Endothelial cell of umbilical vein (primary cell): Measurements from ENCODE around the gene CYB5D1. TPM values are rescaled to one million over a fixed set of nuclear protein-coding genes. Genes with fewer than 3 reads are reported as not detected.

ENCODE experiments used
- BruUV-seq: library from RNA; stranded (reverse); fragments of 400-500 nt; replicated peaks from 2 replicates; lab custom pipeline; 2021; lab: Mats Ljungman, UMichigan
- CTCF ChIA-PET: fragments of 300-600, 350-600 bp; sonication (Branson Sonifier 250); formaldehyde crosslinking; loops from one replicate; lab custom pipeline; 2021; ENCODE audit warnings: antibody characterized with exemption, inconsistent platforms; lab: Charles Lee
- POLR2A ChIA-PET: fragments of 300-600, 350-600 bp; sonication (Branson Sonifier 250); formaldehyde crosslinking; loops from one replicate; lab custom pipeline; 2021; ENCODE audit warnings: antibody characterized with exemption, inconsistent platforms; lab: Charles Lee
- DNase-seq: peaks from one replicate; pipeline ENCODE4 v3.0.0-alpha.2; 2011; ENCODE audit warnings: low read depth, low spot score
- FAIRE-seq: peaks from 2 replicates; lab custom pipeline; 2011; peaks lifted over from hg19 to GRCh38; lab: Jason Lieb, UNC
- H2AFZ ChIP-seq: 2 replicates; pipeline ENCODE4 v1.6.0; 2012; ENCODE audit warnings: low read depth, low read length, control low read depth, inconsistent platforms
- H3K27ac ChIP-seq: 2 replicates; pipeline ENCODE4 v1.5.1; 2011; ENCODE audit warnings: low read depth, mild to moderate bottlenecking, control low read depth, low read length, moderate library complexity; ENCODE audit not compliant: insufficient read depth
- H3K27me3 ChIP-seq, 2 experiments: 2 replicates each; pipeline versions ENCODE4 v1.6.0 to v1.6.1; 2011; ENCODE audit warnings: low read length in 2 of 2, mixed read lengths in 1 of 2; ENCODE audit not compliant: control insufficient read depth in 2 of 2, insufficient read depth in 2 of 2
- H3K36me3 ChIP-seq, 2 experiments: 2 replicates in 1 of 2; 3 replicates in 1 of 2; pipeline ENCODE4 v1.5.1; 2011; ENCODE audit warnings: low read length in 2 of 2, mild to moderate bottlenecking in 1 of 2, moderate library complexity in 1 of 2; ENCODE audit not compliant: control insufficient read depth in 2 of 2, insufficient read depth in 2 of 2; ENCODE audit errors: extremely low read depth in 1 of 2
- H3K4me1 ChIP-seq: 3 replicates; pipeline ENCODE4 v1.5.1; 2011; ENCODE audit warnings: mild to moderate bottlenecking, low read length; ENCODE audit not compliant: control insufficient read depth, insufficient read depth; ENCODE audit errors: extremely low read depth
- H3K4me2 ChIP-seq: 2 replicates; pipeline ENCODE4 v1.6.1; 2011; ENCODE audit warnings: low read length, control low read depth, mixed read lengths; ENCODE audit not compliant: insufficient read depth
- H3K4me3 ChIP-seq, 3 experiments: fragments of 200-600 bp in 1 of 3; sonication (generic), shearing (Covaris generic) in 1 of 3; replicated peaks in 1 of 3; 2 replicates each; pipeline ENCODE4 v1.5.1; 2011 to 2016; ENCODE audit warnings: control low read depth in 3 of 3, low read length in 3 of 3, mild to moderate bottlenecking in 2 of 3, inconsistent platforms in 1 of 3, low read depth in 1 of 3, moderate library complexity in 1 of 3; ENCODE audit not compliant: insufficient read depth in 1 of 3
- H3K79me2 ChIP-seq: 2 replicates; pipeline ENCODE4 v1.6.0; 2012; ENCODE audit warnings: low read length, inconsistent platforms; ENCODE audit not compliant: control insufficient read depth, insufficient read depth
- H3K9ac ChIP-seq: replicated peaks from 2 replicates; pipeline ENCODE3; 2011; ENCODE audit warnings: low read length, control low read depth; ENCODE audit not compliant: insufficient read depth; ENCODE audit errors: extremely low read depth
- H3K9me1 ChIP-seq: replicated peaks from 3 replicates; pipeline ENCODE4 v1.6.0; 2011; ENCODE audit warnings: mild to moderate bottlenecking, low read length; ENCODE audit not compliant: control insufficient read depth, insufficient read depth; ENCODE audit errors: extremely low read depth
- H3K9me3 ChIP-seq: replicated peaks from 2 replicates; pipeline ENCODE4 v1.5.1; 2012; ENCODE audit warnings: low read length, inconsistent platforms; ENCODE audit not compliant: control insufficient read depth, insufficient read depth
- H4K20me1 ChIP-seq: replicated peaks from 2 replicates; pipeline ENCODE3; 2011; ENCODE audit warnings: mild to moderate bottlenecking, low read length; ENCODE audit not compliant: control insufficient read depth, insufficient read depth; ENCODE audit errors: extremely low read depth
- CTCF ChIP-seq, 2 donors: IDR thresholded peaks; 1 replicate in 1 of 2; 2 replicates in 1 of 2; pipeline ENCODE4 v1.5.1; 2011; ENCODE audit warnings: low read length in 2 of 2, mild to moderate bottlenecking in 2 of 2, moderate library complexity in 2 of 2, control low read depth in 1 of 2, inconsistent platforms in 1 of 2, low read depth in 1 of 2; ENCODE audit not compliant: insufficient read depth in 1 of 2; ENCODE audit errors: extremely low read depth in 1 of 2
- EZH2 ChIP-seq: IDR thresholded peaks from 2 replicates; pipeline ENCODE4 v1.6.1; 2012; ENCODE audit warnings: borderline replicate concordance, low read depth, mild to moderate bottlenecking, moderate library complexity, low read length, inconsistent platforms; ENCODE audit not compliant: severe bottlenecking
- FOS ChIP-seq: IDR thresholded peaks from 2 replicates; pipeline ENCODE4 v1.6.1; 2011; ENCODE audit warnings: mild to moderate bottlenecking, low read length, moderate library complexity, borderline replicate concordance; ENCODE audit not compliant: insufficient read depth
- GATA2 ChIP-seq: IDR thresholded peaks from 2 replicates; pipeline ENCODE4 v1.7.0; 2011; ENCODE audit warnings: low read depth, mild to moderate bottlenecking, moderate library complexity, mixed read lengths, low read length; ENCODE audit not compliant: insufficient read length, insufficient read depth
- JUN ChIP-seq: IDR thresholded peaks from 2 replicates; pipeline ENCODE4 v1.6.1; 2011; ENCODE audit warnings: borderline replicate concordance, low read depth; ENCODE audit not compliant: insufficient read length, insufficient read depth
- MAX ChIP-seq: IDR thresholded peaks from 2 replicates; pipeline ENCODE4 v1.6.1; 2011; ENCODE audit not compliant: insufficient read depth, insufficient read length
- MYC ChIP-seq: IDR thresholded peaks from one replicate; pipeline ENCODE4 v1.6.1; 2011; ENCODE audit warnings: mild to moderate bottlenecking, low read depth, low read length
- POLR2A ChIP-seq: IDR thresholded peaks from 2 replicates; pipeline ENCODE4 v1.6.1; 2012; ENCODE audit warnings: low read depth, mild to moderate bottlenecking, control low read depth, low read length
- POLR2AphosphoS5 ChIP-seq: IDR thresholded peaks from 2 replicates; pipeline ENCODE4 v1.6.1; 2012; ENCODE audit warnings: low read depth, mild to moderate bottlenecking, control low read depth, low read length, moderate library complexity; ENCODE audit not compliant: insufficient read depth
- dilution Hi-C: fragments of 300-500 bp; cut with MboI; formaldehyde crosslinking; loops from one replicate; pipeline ENCODE4 v1.15.0; 2019; ENCODE audit warnings: low sequenced_read_pairs; ENCODE audit not compliant: extremely low pct_ligation_motif_present
- intact Hi-C: fragments of 100-400 bp; cut with micrococcal nuclease; formaldehyde crosslinking; loops from one replicate; pipeline ENCODE4 v1.10.0; 2022
- polyA plus RNA-seq, 4 experiments: library from polyadenylated mRNA; depleted of rRNA in 3 of 4; stranded (reverse) in 3 of 4; unstranded in 1 of 4; fragments of >200 nt; gene quantifications; 2 replicates each; pipeline versions ENCODE4 v1.2.1 to v1.2.3, GENCODE V29; 2011 to 2012; ENCODE audit warnings: missing spikeins in 1 of 4
- total RNA-seq: library from RNA; stranded (reverse); gene quantifications from 2 replicates; pipeline ENCODE4 v1.2.3, GENCODE V29; 2021

The CYB5D1 gene
- total and polyA plus RNA-seq, 2 donors (not counting 3 experiments of a cell fraction or from before 2014, with no cell fraction given): 9.4 to 18.1 TPM

- Histone ChIP-seq H3K4me2 (no peak overlapping the region), H3K36me3 (peaks cover 6 to 46% of the 10 kb centered on the region in 2 experiments), H3K79me2 (peaks cover 6% of the 10 kb centered on the region), H2AFZ (no peak overlapping the region), H3K4me3 (no peak overlapping the region), H3K27me3 (no peaks in the 10 kb centered on the region), H3K9me1 (no peaks in the 10 kb centered on the region), H3K9ac (no peak overlapping the region), H3K27ac (no peak overlapping the region), H4K20me1 (no peaks in the 10 kb centered on the region), H3K4me1 (peaks cover 7% of the 10 kb centered on the region), H3K9me3 (no peaks in the 10 kb centered on the region)
- ChIA-PET CTCF (interaction anchor here (0.7 to 1.8 kb wide), 3 partner anchors 15 to 140 kb away, joined by 3 to 17 read pairs (median 5); no protein-coding TSS in a partner anchor), POLR2A (no interaction called here)
- DNase-seq (no peak), FAIRE-seq (no peak)
- BruUV-seq: no TSS peak
- intact Hi-C loops (loop anchor here (10.0 kb wide), 2 partner anchors 235 to 825 kb away; partner anchors contain the start of genes BCL6B and FXR2), dilution Hi-C loops (no loop called here)
- TF ChIP-seq JUN (no peak), EZH2 (no peak), POLR2A (no peak), MYC (no peak), FOS (no peak), POLR2AphosphoS5 (no peak), GATA2 (no peak), MAX (no peak), CTCF (IDR thresholded peaks at IDR 0.05; ENCODE audit: extremely low read depth in 1 of 2, insufficient read depth in 1 of 2, low read depth in 1 of 2, low read length in 2 of 2) (no peak)
Measured at GRCh38 chr17:7849751-7850504, 7.9 kb upstream of the CYB5D1 start.
